Stimulated activated CD8-positive, alpha-beta memory T cell treated with anti-CD3 and anti-CD28 coated beads, Interleukin-4, amount 100 ng/mL, for 4 hours (primary cell): ENCODE measurements around the gene CD200R1L.

Source experiments
- DNase-seq, 2 donors: peaks; one replicate each; pipeline ENCODE4 v3.0.0-alpha.2; 2020; ENCODE audit warnings: low read depth in 2 of 2, low spot score in 1 of 2

CD200R1L gene

DNA sequence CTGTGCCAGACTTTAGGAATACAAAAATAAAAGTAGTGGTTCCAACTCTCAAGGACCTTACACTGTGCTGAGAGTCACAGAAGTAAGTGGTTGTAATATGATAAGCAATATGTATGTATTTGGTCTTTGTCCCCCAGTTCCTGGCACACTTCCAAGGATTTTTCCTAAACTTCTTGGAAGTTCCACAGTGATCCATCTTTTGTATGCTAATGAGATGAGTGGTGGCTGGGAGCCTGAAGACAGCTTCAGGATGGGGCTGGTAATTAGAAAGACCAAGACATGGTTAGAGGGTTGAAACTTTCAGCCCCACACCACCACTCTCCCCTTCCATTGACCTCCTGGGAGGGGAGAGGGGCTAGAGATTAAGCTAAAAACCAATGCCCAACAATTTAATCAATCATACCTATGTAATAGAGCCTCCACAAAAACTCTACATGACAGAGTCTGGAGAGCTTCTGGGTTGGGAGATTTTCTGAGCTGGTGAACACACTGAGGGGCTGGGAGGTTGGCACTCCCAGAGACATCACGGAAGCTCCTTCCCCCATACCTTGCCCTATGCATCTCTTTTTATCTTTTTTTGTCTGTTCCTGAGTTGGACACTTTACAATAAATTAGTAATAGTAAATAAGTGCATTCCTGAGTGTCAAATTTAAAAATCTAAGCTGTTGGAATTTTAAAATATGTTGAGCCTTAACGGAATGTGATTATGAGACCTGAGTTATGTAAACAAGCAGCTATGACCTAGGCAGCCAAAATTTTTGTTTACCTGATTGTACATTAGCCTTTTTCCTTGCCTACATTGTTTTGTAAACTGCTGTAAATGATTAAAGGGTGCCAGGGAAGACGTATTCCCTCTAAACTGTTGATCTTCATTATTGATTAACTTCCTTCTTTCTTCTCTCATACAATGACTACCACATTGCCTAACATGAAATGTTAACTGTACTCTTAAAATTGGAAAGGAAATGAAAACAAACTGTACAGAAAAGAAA, 24.3 kb downstream of the CD200R1L start:
- no peak for DNase-seq

DNA sequence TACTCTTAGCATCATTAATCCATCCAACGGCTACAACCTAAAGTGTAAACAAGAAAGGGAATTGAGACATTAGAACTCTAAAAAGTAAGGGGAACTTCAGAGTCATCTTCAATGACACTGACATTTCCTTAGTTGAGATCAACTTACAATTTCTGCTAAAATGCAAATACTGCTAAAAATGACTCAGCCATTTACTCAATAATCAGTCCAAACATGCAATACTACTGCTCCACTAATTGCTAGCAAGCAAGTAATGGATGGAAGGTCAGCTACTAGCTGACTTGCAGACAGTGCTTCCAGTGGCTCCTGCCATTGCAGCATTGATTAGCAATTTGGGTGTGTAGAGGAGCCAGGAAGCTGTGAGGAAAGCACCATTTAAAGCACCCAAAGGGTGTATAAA, 28.4 kb downstream of the CD200R1L start:
- no peak for DNase-seq

DNA sequence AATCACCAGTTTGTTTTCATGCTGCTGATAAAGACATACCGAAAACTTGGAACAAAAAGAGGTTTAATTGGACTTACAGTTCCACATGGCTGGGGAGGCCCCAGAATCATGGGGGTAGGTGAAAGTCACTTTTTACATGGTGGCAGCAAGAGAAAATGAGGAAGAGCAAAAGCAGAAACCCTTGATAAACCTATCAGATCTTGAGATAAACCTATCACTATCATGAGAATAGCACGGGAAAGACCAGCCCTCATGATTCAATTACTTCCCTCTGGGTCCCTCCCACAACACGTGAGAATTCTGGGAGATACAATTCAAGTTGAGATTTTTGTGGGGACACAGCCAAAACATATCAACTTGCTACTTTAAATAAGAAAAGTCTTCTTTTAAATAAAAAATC, 28.9 kb downstream of the CD200R1L start:
- DNase-seq, result no peak

DNA sequence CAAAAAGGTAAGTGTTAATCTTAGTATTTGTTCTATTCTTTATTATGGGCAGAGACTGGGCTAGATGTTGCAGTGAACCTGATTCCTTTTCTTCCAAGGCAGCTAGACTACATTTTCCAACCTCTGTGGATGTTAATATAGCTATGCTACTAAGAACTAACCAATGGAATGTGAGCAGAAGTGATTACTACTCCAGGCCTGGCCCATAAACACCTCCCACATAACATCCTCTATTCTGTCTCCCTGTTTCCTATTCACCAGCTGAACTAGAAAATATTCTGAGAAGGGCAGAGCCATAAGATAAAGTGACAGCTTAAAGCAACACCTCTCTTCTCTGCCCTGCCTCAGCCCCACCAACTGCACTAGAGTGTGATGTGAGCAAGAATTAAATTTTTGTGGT, 29.4 kb downstream of the CD200R1L start:
- DNase-seq, result no peak

DNA sequence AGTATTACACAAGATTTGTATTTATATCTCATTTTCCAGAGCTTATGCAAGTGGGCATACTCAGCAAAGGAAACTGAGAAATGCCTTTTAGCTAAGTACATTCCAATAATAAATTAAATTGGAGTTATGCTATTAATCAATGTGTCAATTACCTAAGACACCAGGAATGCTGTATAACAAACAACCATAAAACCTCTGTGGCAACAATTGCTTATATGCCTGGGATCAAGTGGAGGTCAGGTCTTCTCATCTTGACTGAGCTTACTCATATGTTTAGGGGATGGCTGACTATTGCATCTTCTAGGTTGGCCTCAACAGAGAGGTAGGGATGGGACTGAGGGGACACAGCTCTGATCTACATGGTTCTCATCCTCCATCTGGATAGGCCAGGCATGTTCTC, 30.7 kb downstream of the CD200R1L start:
- DNase-seq, result no peak

DNA sequence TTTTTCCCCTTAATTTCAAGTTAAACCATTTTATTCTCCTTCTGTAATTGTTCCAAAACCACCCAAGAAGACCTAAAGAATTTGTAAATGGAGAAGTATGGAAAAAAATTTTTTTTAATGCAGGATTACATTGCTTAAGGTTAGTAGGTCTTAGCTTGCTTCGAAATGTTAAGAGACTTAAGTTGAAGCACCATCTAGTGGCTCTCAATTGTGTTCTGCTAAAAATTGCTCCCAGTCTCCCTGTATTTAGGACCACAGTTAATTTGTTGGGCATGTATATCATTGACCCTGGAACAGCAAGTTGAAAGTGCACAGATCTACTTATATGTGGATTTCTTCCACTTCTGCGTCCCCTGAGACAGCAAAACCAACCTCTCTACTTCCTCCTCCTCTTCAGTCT, 32.4 kb downstream of the CD200R1L start:
- no peak for DNase-seq

DNA sequence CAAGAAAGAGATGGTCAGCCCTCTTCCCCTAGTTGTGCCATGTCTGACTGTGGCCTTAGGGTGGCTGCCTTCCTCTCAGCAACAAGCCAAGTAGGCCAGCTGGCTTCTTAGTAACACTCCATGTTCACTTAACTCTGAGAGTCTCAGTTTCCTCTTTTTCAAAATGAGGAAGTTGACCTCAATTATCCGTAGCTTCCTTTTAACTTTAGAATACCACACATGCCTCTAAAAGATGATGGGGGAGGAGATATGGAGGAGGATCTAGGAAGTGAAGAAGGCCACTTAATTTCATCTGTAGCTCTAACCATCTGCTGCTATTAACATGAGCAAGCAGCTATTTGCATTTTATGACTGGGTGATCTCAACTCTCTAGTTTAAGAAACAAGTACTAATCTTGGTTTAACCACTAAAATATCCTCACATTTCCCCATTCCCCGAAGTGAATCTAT, 32.9 kb downstream of the CD200R1L start:
- no peak for DNase-seq

DNA sequence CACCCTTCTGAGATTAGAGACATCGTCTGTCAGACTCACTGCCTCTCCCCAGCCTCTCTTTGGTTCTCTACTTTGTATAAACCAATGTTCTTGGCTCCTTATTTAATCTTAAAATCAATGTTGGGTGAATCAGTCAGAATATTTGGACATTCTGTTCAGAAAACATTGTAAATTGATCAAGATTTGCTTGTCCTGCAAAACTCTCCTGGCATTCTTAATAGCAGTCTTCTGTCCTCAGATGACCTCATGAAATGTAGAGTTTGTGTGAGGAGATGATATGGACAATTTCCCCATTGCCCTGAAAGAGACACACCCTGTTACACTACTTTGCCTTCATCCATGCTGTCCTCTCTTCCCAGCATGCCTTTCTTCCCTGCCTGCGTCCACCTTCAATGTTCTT, 33.6 kb downstream of the CD200R1L start:
- no peak for DNase-seq

DNA sequence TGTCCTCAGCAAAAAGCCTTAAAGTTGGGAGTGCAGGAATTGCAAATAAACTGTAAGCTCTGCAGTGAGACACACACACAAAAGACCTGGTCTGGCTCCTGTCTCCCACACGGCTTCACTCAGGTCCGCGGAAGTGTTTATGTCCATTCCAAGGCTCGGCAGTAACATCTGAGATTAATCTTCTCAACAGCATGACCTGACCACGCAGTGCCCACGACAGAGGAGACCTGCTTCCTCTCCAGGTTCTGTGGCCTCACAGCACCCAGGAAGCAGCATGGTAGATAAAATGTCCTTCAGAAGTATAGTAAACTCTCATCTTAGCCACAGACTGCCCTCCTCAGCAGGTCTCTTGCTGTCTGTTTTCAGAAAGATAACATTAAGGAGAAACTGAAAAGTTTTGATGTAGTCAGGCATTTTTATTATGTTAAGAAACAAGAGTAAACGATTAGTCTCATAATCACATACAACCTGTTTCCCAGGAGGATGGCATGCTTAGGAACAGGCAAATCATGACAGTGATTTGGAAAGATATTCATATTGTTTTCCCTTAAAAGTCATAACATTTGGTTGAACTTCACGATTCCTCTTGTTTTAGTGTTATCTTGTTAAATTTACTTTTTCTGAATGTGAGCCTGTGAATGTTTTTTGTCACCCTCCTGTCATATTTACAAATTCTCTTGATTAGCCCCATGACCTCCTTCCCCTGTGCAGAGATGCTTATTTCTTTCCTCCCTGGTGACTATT, 34.6 kb downstream of the CD200R1L start:
- DNase-seq, result no peak

DNA sequence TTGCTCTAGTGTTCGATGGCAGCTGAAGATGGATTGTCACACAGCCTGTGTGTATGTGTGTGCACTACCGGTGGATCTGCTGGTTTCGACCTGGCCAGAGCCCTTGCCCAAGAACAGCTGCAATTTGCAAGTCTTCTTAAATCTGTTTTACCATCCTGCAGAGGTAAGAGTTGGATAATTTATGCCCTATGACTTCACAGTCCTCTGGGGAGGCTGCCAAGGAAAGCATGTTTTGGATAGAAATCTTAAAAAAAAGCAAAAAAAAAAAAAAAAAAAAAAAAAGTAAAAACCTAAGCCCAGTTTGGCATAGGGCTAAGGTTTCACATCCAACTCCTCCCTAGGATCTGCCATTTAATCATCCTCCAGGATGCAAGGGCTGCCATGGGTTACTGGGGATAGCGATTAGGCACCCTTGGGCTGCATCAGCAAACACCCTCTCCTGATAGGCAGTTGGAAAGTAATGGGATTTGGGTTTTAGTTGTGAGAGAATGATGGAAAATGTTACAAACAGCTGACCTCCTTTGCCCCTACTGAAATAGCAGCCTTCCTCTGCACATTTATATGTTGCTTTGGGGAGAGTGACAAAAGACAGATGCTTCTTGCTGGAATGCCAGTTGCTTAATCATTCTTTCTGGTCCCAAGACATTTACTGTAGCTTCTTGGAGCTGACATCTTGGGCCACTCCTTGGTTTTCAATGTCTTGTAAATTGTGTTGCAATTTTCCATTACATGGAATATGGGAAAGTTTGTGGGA, 35.4 kb downstream of the CD200R1L start:
- DNase-seq, result no peak

DNA sequence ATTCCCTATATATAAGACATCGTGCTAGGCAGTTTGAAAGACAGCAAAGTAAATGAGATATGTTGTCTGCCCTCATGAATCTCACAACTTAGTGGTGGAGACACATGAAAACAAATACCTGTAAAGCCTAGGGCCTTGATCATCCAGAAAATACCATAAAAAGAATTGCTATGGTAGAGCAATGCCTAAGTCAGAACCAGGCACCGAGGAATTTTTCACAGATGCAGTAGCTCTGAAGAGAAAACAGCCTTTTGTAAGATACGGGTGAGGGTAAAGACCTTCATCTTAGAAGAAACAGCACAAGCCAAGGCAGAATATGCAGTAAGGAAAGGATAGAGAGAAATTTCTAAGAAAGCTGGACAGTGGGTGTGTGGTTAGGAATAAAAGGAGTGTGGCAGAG, 36.1 kb downstream of the CD200R1L start:
- no peak for DNase-seq

DNA sequence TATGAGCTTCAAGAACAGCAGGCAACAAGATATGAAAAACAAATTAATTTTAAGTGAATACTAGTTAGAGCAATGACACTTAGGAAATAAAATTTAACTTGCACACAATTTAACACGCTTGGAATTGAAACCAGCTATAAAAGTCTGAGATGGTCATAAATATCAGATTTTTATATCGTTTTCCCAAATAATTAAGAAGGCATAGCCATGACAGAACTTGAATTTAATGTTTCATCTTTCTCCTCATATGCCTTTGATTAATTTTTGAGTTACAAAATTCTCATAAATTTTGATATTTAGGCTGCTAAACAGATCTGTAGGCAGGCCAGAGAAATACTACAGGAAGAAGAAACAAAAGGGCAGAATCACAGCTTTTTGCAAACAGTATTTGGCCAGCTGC, 38.5 kb downstream of the CD200R1L start:
- no peak for DNase-seq

DNA sequence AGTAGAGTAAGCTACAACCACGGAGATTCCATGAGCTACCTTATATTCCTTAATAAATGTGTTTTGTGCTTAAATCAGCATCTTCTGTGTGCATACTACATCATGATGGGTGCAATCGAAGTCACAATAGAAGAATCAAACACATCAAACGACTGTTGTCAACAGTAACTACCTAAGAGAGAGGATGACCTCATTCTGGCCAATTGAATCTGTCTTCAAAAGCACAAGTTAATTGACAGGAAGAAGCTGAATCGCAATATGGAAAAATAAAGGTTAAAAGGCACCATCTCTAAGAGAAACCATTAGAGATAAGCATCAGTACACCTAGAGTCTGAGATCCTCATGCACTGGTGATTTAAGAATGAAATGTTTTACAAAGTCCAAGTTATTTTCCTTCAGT, 39.0 kb downstream of the CD200R1L start:
- DNase-seq, result no peak

DNA sequence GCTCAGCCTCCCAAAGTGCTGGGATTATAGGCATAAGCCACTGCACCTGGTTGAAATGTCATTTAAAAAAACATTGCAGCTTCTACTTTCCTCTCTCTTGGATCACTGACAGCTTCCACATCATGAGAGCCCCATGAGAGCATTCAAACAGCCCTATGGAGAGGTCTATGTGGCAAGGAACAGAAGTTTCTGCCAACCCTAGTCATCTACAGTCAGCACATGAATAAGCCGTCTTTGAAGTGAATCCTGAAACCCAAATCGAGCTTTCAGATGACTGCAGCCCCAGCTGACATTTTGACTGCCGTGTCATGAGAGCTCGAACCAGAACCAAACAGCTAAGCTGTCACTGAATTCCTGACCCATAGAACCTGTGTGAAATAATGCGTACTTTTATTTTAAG, 39.8 kb downstream of the CD200R1L start:
- DNase-seq, result no peak

DNA sequence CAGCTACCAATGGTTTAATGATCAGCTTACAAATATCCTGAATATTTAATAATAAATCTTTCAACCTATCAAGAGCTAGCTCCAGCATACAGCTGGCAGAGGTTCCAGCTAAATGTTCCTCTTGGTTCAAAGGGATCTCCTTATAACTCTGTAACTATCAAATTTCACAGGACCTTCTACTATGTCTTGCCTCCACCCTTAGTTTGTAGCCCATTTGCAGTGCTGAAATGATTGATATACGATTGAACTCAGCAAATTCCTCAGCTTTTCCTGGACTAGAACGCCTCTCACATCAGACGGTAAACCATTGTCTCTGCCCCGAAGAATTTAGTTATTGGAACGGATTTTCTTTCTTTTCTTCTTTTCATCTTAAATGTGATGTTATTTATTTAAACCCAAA, 41.5 kb downstream of the CD200R1L start:
- DNase-seq, result no peak

DNA sequence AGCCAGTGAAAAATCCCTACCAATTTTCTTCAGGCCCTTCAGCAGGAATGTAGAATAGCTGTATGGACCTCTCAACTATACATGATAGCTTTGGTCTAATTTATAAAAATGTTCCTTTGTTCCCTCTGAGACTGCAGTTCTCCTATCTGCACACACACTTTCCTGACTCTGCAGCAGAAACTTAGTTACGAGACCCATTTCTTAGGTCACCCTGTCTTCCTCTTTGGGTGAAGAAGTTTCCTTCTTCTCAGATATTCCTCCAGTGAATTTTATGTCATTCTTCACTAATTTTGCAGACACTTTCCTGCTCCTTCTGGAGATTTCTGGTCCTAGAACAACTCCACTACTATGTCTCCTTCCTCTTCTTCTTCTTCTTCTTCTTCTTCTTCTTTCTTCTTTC, 42.6 kb downstream of the CD200R1L start:
- DNase-seq, result no peak

DNA sequence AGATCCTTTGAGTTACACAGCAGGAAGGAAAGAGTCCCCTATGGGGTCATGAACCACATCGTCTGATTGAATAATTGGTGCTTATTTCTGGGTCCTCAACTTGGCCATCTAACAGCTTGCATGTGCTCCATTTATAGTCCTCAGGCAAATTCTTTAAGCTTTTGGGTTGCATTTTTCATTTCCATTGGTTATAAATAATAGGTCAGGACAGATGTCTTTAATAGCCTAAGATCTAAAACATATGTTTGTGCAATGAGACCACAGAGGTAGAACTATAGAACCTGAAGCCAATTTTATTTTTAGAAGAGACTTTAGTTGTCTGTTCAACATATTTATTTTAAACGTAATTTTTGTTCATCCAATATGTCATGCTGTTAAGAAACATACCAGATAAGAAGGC, 43.2 kb downstream of the CD200R1L start:
- no peak for DNase-seq

DNA sequence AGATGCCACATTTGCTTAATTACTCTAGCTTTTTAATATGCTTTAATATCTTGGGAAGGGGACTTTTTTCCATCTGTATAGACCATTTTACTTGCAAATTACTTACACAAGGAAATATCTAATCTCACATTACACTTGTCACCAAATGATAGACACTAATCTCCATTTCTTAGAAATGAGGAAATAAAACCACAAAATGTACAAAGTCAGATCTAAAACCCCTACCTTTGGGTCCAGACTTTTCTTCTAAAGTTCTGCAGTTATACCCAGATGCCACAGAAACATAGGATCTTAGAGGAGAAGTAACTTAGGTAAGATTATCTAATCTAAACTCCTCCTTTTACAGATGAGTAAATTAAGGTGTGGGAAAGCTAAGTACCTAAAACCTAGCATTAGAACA, 44.3 kb downstream of the CD200R1L start:
- no peak for DNase-seq

DNA sequence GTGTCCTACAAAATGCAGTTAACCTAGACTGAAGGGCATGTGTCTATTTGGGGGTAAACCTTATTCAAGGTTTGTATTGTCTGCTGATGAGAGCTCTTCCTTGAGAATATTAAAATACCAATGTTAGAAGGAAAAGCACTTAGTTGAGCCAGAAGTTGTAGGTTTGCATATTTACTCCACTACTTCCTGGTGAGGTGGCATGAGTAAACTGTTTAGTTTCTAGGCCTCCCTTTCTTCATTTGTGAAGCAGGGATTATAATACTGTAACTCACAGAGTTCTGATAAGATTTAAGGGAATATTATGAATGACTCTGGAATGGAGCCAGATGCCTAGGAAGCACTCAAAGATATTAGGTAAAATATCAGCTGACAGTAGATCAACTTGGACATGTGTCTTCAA, 46.7 kb downstream of the CD200R1L start:
- no peak for DNase-seq

DNA sequence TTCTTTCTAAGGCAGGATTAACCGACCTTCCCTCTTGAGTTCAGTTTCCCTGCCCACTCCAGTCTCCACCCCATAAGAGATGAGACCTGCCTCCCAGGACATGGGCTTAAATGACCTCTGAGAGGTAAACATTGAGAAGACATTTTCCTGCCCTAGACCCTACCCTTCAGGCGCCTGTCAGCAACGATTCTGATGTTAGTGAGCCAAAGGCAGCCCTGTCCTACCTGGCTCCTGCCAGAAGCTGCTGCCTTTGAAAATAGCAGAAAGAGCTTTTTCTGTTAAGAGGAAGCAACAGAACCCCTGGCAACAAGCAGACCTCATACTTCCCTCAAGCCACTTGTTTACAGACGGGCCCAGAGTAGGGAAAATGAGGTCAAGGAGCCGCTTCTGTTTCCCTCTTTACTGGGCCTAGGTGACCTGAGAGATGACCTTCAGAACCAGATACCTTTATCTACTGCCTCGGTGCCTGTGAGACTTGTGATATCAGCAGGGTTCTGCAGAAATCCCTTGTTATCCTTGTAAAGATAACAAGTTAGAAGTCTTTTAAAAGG, 52.0 kb downstream of the CD200R1L start:
- no peak for DNase-seq

DNA sequence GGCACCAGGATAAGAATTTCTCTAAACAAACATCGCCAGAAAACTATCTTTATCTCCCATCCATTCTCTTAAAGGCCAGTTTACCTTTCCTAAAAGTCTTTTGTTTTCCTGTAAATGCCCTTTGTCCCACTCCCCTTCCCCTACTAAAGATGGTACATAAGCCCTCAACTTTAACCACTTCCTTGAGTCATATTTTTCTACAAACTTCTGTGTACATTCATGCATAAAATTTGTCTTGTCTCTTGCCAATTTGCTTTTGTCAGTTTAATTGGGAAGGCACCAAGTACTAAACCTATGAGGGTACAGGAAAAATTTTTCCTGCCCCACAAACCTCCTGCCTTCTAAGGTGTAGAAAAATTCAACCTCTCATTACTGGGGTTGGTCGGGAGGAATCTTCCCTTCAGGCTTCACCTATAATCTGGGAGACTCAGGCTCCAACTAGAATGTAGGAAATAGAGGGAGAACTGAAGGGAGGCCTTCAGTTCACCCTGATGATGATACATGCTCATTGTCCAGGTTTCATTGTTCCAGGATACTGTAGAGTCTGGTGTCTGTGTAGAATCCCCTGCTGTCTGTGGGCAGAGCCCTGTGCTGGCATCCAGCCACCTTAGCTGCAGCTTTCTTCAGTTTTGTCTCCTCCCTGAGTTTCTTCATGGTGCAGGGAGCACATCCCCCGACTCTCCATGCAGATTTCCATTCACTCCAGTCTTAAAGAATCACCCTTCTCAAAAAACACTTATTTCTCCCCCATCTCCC, 53.2 kb downstream of the CD200R1L start:
- no peak for DNase-seq
